ENCODE measurements around the gene SNIP1.
"Not testable (repeated sequence)": the region's sequence is repeated elsewhere in the genome, so short reads cannot be mapped to it uniquely, and the experiment has no call there.

SNIP1 gene

GRCh38 chr1:37553927-37554808 lies at the start of gene SNIP1:
SNIP1 (minus strand) TSS chr1:37554293; CDS start chr1:37554229, 64 bp downstream.
- DNase-seq: peak; percentile 91

- DNase-seq: peak; percentile 38
Observed at GRCh38 chr1:37602750-37603694, 48.9 kb upstream of the SNIP1 start.

GRCh38 chr1:37601441-37601840 lies 47.3 kb upstream of the SNIP1 start:
- DNase-seq: no peak

- DNase-seq: no peak
Observed at GRCh38 chr1:37599940-37600339, 45.8 kb upstream of the SNIP1 start.

GRCh38 chr1:37596182-37596667 lies 42.1 kb upstream of the SNIP1 start:
- DNase-seq: no peak

- peak; percentile 98 for DNase-seq
Observed at GRCh38 chr1:37595440-37596181, 41.5 kb upstream of the SNIP1 start, which contains the start of gene GNL2. GNL2 (minus strand) TSS chr1:37595937; CDS start chr1:37595822, 115 bp downstream.

GRCh38 chr1:37593726-37594125 lies 39.6 kb upstream of the SNIP1 start:
- no peak for DNase-seq

- DNase-seq: no peak
Observed at GRCh38 chr1:37588939-37589338, 34.8 kb upstream of the SNIP1 start.

- DNase-seq: not testable (repeated sequence)
Observed at GRCh38 chr1:37584544-37584943, 30.5 kb upstream of the SNIP1 start.

GRCh38 chr1:37575692-37576091 lies 21.6 kb upstream of the SNIP1 start:
- DNase-seq: no peak

- no peak for DNase-seq
Observed at GRCh38 chr1:37574834-37575480, 20.9 kb upstream of the SNIP1 start.

GRCh38 chr1:37570528-37571334 lies 16.6 kb upstream of the SNIP1 start:
- DNase-seq: no peak

GRCh38 chr1:37567023-37567422 lies 12.9 kb upstream of the SNIP1 start:
- no peak for DNase-seq

- DNase-seq: no peak
Observed at GRCh38 chr1:37564892-37565291, 10.8 kb upstream of the SNIP1 start.

- DNase-seq: no peak
Observed at GRCh38 chr1:37562984-37563383, 8.9 kb upstream of the SNIP1 start.

- peak; percentile 65 for DNase-seq
Observed at GRCh38 chr1:37561133-37562132, 7.3 kb upstream of the SNIP1 start.

- DNase-seq: no peak
Observed at GRCh38 chr1:37560401-37561132, 6.5 kb upstream of the SNIP1 start.

GRCh38 chr1:37559957-37560379 lies 5.9 kb upstream of the SNIP1 start:
- not testable (repeated sequence) for DNase-seq

GRCh38 chr1:37559080-37559479 lies 5.0 kb upstream of the SNIP1 start:
- no peak for DNase-seq

Data from stimulated activated CD8-positive, alpha-beta memory T cell treated with anti-CD3 and anti-CD28 coated beads, Interleukin-4, amount 100 ng/mL, for 48 hours (primary cell).